ENCODE results near the gene COX7A2. TPM values are rescaled to one million over a fixed set of nuclear protein-coding genes. Genes with fewer than 3 reads are reported as not detected.

COX7A2 gene
- total RNA-seq, 1 experiment from 2014 or later, result 451 TPM

- no peak for DNase-seq (ENCODE audit: low spot score)
- Histone ChIP-seq H3K27ac (ENCODE audit: low read depth, low read length, poor library complexity, severe bottlenecking) (peak overlapping the region; percentile 1), H3K36me3 (ENCODE audit: insufficient read depth, low read length, poor library complexity, severe bottlenecking) (no peaks in the 10 kb centered on the region), H3K9me3 (ENCODE audit: low read depth, low read length, poor library complexity, severe bottlenecking) (no peaks in the 10 kb centered on the region), H3K4me1 (ENCODE audit: insufficient read depth, low read length, poor library complexity, severe bottlenecking) (peaks cover 46% of the 10 kb centered on the region), H3K4me3 (ENCODE audit: low read depth, low read length, poor library complexity, severe bottlenecking) (peak overlapping the region; percentile 16), H3K27me3 (replicated peaks; ENCODE audit: insufficient read depth, low read depth, low read length, poor library complexity) (no peaks in the 10 kb centered on the region)
- TF ChIP-seq EZH2 (IDR thresholded peaks at IDR 0.05; ENCODE audit: borderline replicate concordance, low read depth, low read length, poor library complexity, severe bottlenecking), result no peak
- TF ChIP-seq, protein P1, sequence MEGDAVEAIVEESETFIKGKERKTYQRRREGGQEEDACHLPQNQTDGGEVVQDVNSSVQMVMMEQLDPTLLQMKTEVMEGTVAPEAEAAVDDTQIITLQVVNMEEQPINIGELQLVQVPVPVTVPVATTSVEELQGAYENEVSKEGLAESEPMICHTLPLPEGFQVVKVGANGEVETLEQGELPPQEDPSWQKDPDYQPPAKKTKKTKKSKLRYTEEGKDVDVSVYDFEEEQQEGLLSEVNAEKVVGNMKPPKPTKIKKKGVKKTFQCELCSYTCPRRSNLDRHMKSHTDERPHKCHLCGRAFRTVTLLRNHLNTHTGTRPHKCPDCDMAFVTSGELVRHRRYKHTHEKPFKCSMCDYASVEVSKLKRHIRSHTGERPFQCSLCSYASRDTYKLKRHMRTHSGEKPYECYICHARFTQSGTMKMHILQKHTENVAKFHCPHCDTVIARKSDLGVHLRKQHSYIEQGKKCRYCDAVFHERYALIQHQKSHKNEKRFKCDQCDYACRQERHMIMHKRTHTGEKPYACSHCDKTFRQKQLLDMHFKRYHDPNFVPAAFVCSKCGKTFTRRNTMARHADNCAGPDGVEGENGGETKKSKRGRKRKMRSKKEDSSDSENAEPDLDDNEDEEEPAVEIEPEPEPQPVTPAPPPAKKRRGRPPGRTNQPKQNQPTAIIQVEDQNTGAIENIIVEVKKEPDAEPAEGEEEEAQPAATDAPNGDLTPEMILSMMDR (conservative IDR thresholded peaks at IDR 0.05; ENCODE audit: low read depth, low read length), result no peak
- intact Hi-C loops (cut with micrococcal nuclease; ENCODE audit: unreplicated experiment), result no loop called here
- POLR2A ChIA-PET (ENCODE audit: low non-redundant PET), result no interaction called here
- CTCF ChIA-PET, result no interaction called here
- BruUV-seq (replicated peaks), result no TSS peak
These were observed 38.1 kb upstream of the COX7A2 start for GRCh38 chr6:75281653-75282052.

DNA sequence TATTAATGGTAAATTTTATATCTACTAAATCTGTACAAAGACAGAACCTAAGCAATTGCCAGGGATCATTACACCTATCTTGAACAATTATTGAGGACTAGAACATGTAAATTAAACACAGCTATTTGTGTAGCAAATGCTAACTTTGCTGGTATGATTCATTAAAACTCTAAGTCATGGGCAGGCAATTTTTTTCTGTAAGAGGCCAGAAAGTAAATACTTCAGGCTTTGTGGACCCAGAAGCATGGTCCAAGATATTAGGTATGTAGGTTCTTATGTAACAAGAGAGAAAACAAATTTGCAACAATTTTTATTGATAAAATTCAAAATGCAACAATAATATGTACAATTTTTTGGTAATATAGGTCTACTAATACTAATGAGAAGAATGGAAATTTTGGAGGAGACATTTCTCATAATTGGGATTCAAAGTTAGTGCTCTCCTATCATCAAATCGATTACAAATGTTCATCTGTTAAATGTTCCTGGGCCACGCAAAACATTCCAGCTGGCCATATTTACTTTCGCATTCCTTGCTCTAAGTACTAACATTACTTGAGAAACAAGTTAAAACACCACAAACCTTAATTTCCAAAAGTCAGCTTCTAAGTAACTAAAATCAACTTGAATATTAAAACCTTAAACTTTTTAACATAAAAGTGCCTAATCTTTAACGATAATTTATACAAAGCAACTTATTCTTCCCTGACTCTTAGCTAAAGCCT lies 36.7 kb upstream of the COX7A2 start:
- Histone ChIP-seq H3K27ac (ENCODE audit: low read depth, low read length, poor library complexity, severe bottlenecking) (no peak overlapping the region), H3K4me3 (ENCODE audit: low read depth, low read length, poor library complexity, severe bottlenecking) (no peak overlapping the region), H3K27me3 (replicated peaks; ENCODE audit: insufficient read depth, low read depth, low read length, poor library complexity) (no peaks in the 10 kb centered on the region), H3K9me3 (ENCODE audit: low read depth, low read length, poor library complexity, severe bottlenecking) (no peaks in the 10 kb centered on the region), H3K36me3 (ENCODE audit: insufficient read depth, low read length, poor library complexity, severe bottlenecking) (no peaks in the 10 kb centered on the region), H3K4me1 (ENCODE audit: insufficient read depth, low read length, poor library complexity, severe bottlenecking) (peaks cover 48% of the 10 kb centered on the region)
- BruUV-seq (replicated peaks), result no TSS peak
- CTCF ChIA-PET, result no interaction called here
- POLR2A ChIA-PET (ENCODE audit: low non-redundant PET), result no interaction called here
- TF ChIP-seq EZH2 (IDR thresholded peaks at IDR 0.05; ENCODE audit: borderline replicate concordance, low read depth, low read length, poor library complexity, severe bottlenecking), result no peak
- no peak for DNase-seq (ENCODE audit: low spot score)
- intact Hi-C loops (cut with micrococcal nuclease; ENCODE audit: unreplicated experiment), result no loop called here

DNA sequence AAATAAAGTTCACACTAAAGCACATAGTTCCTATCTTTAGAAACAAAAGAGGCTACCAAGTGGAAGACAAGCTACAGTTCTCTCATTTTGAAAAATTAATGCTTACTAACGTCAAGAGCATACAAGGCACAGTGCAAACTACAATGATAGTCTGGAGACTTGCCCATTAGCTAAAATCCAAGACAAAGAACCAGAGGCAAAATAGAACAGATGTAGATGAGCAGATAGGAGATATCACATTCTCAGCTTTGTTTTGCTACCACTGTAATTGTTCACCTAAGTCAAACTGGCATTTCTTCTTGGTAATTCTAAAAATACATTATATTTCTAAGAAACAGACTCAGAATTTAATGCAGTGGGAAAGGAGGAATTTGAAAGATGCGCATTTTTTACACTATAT lies 35.8 kb upstream of the COX7A2 start:
- Histone ChIP-seq H3K4me3 (ENCODE audit: low read depth, low read length, poor library complexity, severe bottlenecking) (no peak overlapping the region), H3K36me3 (ENCODE audit: insufficient read depth, low read length, poor library complexity, severe bottlenecking) (no peaks in the 10 kb centered on the region), H3K27ac (ENCODE audit: low read depth, low read length, poor library complexity, severe bottlenecking) (peak overlapping the region; percentile 33), H3K27me3 (replicated peaks; ENCODE audit: insufficient read depth, low read depth, low read length, poor library complexity) (no peaks in the 10 kb centered on the region), H3K9me3 (ENCODE audit: low read depth, low read length, poor library complexity, severe bottlenecking) (no peaks in the 10 kb centered on the region), H3K4me1 (ENCODE audit: insufficient read depth, low read length, poor library complexity, severe bottlenecking) (peaks cover 50% of the 10 kb centered on the region)
- ChIA-PET CTCF (no interaction called here), POLR2A (ENCODE audit: low non-redundant PET) (no interaction called here)
- no peak for TF ChIP-seq EZH2 (IDR thresholded peaks at IDR 0.05; ENCODE audit: borderline replicate concordance, low read depth, low read length, poor library complexity, severe bottlenecking)
- TF ChIP-seq, protein P1 (conservative IDR thresholded peaks at IDR 0.05; ENCODE audit: low read depth, low read length), result no peak
- intact Hi-C loops (cut with micrococcal nuclease; ENCODE audit: unreplicated experiment), result no loop called here
- DNase-seq (ENCODE audit: low spot score), result no peak
- BruUV-seq (replicated peaks), result no TSS peak

Measured in A673 (cell line).